ENCODE data around the gene SLC27A2. TPM values are rescaled to one million over a fixed set of nuclear protein-coding genes. Genes with fewer than 3 reads are reported as not detected.

The SLC27A2 gene
- total and polyA plus RNA-seq, 2 experiments from 2014 or later = not detected

GRCh38 chr15:50137330-50137761 lies 44.6 kb upstream of the SLC27A2 start:
- Histone ChIP-seq H3K9ac (peak overlapping the region; percentile 80), H4K20me1 (ENCODE audit: insufficient read depth) (no peaks in the 10 kb centered on the region), H3F3A (ENCODE audit: insufficient read depth) (peaks cover 48% of the 10 kb centered on the region), H3K36me3 (ENCODE audit: low read depth) (no peaks in the 10 kb centered on the region), H3K9me3 (ENCODE audit: low read depth) (no peaks in the 10 kb centered on the region), H3K9me2 (ENCODE audit: insufficient read depth) (no peaks in the 10 kb centered on the region), H3K27ac (peak overlapping the region; percentile 98), H3K27me3 (replicated peaks; ENCODE audit: insufficient read depth) (no peaks in the 10 kb centered on the region), H3K79me2 (ENCODE audit: insufficient read depth) (no peaks in the 10 kb centered on the region), H3K4me1 (ENCODE audit: insufficient read depth) (peaks cover 44% of the 10 kb centered on the region), H2AFZ (no peak overlapping the region), H3K4me2 (ENCODE audit: unreplicated experiment) (peak overlapping the region; percentile 30), H3K4me3 (0 out of 2 replicates have a peak overlapping the region, but pooled peaks have one; percentile 14)
- peak; percentile 99 for DNase-seq
- 1 to 2% methylated on average over 7 of the region's 7 CpGs for WGBS, 2 experiments (ENCODE audit: low coverage in 1 of 2, low lambda C conversion rate in 2 of 2, missing lambda C conversion rate in 2 of 2)
- TF ChIP-seq EZH2phosphoT487 (IDR thresholded peaks at IDR 0.05; ENCODE audit: insufficient read depth, low read depth) (no peak), EZH2 (IDR thresholded peaks at IDR 0.05; ENCODE audit: insufficient read depth, poor library complexity, severe bottlenecking) (no peak)
- in situ Hi-C loops (cut with MboI) = loop anchor here (25.0 kb wide), 1 partner anchor 1275 kb away; no protein-coding TSS in a partner anchor

- DNase-seq = peak; percentile 61
- no peaks in the 10 kb centered on the region for H3K9me3 ChIP-seq (ENCODE audit: low read depth)
- no peak overlapping the region for H2AFZ ChIP-seq
- H3K9me2 ChIP-seq (ENCODE audit: insufficient read depth) = no peaks in the 10 kb centered on the region
- no peaks in the 10 kb centered on the region for H4K20me1 ChIP-seq (ENCODE audit: insufficient read depth)
- peak overlapping the region; percentile 49 for H3K4me2 ChIP-seq (ENCODE audit: unreplicated experiment)
- TF ChIP-seq EZH2phosphoT487 (IDR thresholded peaks at IDR 0.05; ENCODE audit: insufficient read depth, low read depth) = no peak
- no peak for TF ChIP-seq EZH2 (IDR thresholded peaks at IDR 0.05; ENCODE audit: insufficient read depth, poor library complexity, severe bottlenecking)
- in situ Hi-C loops (cut with MboI) = loop anchor here (25.0 kb wide), 1 partner anchor 1276 kb away; no protein-coding TSS in a partner anchor
- WGBS, 2 experiments (ENCODE audit: low coverage in 1 of 2, low lambda C conversion rate in 2 of 2, missing lambda C conversion rate in 2 of 2) = 53 to 62% methylated on average over 2 of the region's 2 CpGs
- 0 out of 2 replicates have a peak overlapping the region, but pooled peaks have one; percentile 14 for H3K4me3 ChIP-seq
- peaks cover 48% of the 10 kb centered on the region for H3F3A ChIP-seq (ENCODE audit: insufficient read depth)
- H3K4me1 ChIP-seq (ENCODE audit: insufficient read depth) = peaks cover 44% of the 10 kb centered on the region
- peak overlapping the region; percentile 98 for H3K27ac ChIP-seq
- peak overlapping the region; percentile 80 for H3K9ac ChIP-seq
- H3K36me3 ChIP-seq (ENCODE audit: low read depth) = no peaks in the 10 kb centered on the region
- no peaks in the 10 kb centered on the region for H3K79me2 ChIP-seq (ENCODE audit: insufficient read depth)
- H3K27me3 ChIP-seq (replicated peaks; ENCODE audit: insufficient read depth) = no peaks in the 10 kb centered on the region
These were observed 44.1 kb upstream of the SLC27A2 start for GRCh38 chr15:50137893-50138292.

GRCh38 chr15:50138391-50138790 lies 43.6 kb upstream of the SLC27A2 start:
- TF ChIP-seq EZH2phosphoT487 (IDR thresholded peaks at IDR 0.05; ENCODE audit: insufficient read depth, low read depth) (no peak), EZH2 (IDR thresholded peaks at IDR 0.05; ENCODE audit: insufficient read depth, poor library complexity, severe bottlenecking) (no peak)
- H3F3A ChIP-seq (ENCODE audit: insufficient read depth) = peaks cover 48% of the 10 kb centered on the region
- peak; percentile 35 for DNase-seq
- no peaks in the 10 kb centered on the region for H3K27me3 ChIP-seq (replicated peaks; ENCODE audit: insufficient read depth)
- in situ Hi-C loops (cut with MboI) = loop anchor here (25.0 kb wide), 1 partner anchor 1276 kb away; no protein-coding TSS in a partner anchor
- peaks cover 44% of the 10 kb centered on the region for H3K4me1 ChIP-seq (ENCODE audit: insufficient read depth)
- H3K4me2 ChIP-seq (ENCODE audit: unreplicated experiment) = no peak overlapping the region
- H3K4me3 ChIP-seq = no peak overlapping the region
- no peaks in the 10 kb centered on the region for H3K79me2 ChIP-seq (ENCODE audit: insufficient read depth)
- no peaks in the 10 kb centered on the region for H3K9me2 ChIP-seq (ENCODE audit: insufficient read depth)
- peak overlapping the region; percentile 98 for H3K27ac ChIP-seq
- peak overlapping the region; percentile 80; the same call in 1 of the 2 replicates for H3K9ac ChIP-seq
- H3K9me3 ChIP-seq (ENCODE audit: low read depth) = no peaks in the 10 kb centered on the region
- H3K36me3 ChIP-seq (ENCODE audit: low read depth) = no peaks in the 10 kb centered on the region
- H2AFZ ChIP-seq = no peak overlapping the region
- no peaks in the 10 kb centered on the region for H4K20me1 ChIP-seq (ENCODE audit: insufficient read depth)

- in situ Hi-C loops (cut with MboI) = loop anchor here (10.0 to 25.0 kb wide), 2 partner anchors 715 to 1278 kb away; partner anchors contain the start of gene FGF7
- DNase-seq = no peak
These were observed 41.9 kb upstream of the SLC27A2 start for GRCh38 chr15:50140098-50140497.

More at GRCh38 chr15:50140098-50140497, 41.9 kb upstream of the SLC27A2 start:
- H3K27me3 ChIP-seq (replicated peaks; ENCODE audit: insufficient read depth) = no peaks in the 10 kb centered on the region
- H3K9ac ChIP-seq = no peak overlapping the region
- 0% methylated on average over 1 of the region's 1 CpG for WGBS, 2 experiments (ENCODE audit: low coverage in 1 of 2, low lambda C conversion rate in 2 of 2, missing lambda C conversion rate in 2 of 2)
- no peak overlapping the region for H3K4me2 ChIP-seq (ENCODE audit: unreplicated experiment)
- no peaks in the 10 kb centered on the region for H4K20me1 ChIP-seq (ENCODE audit: insufficient read depth)
- peaks cover 40% of the 10 kb centered on the region for H3K4me1 ChIP-seq (ENCODE audit: insufficient read depth)
- no peaks in the 10 kb centered on the region for H3K36me3 ChIP-seq (ENCODE audit: low read depth)
- H2AFZ ChIP-seq = no peak overlapping the region
- no peaks in the 10 kb centered on the region for H3K9me2 ChIP-seq (ENCODE audit: insufficient read depth)
- H3K4me3 ChIP-seq = no peak overlapping the region
- no peaks in the 10 kb centered on the region for H3K79me2 ChIP-seq (ENCODE audit: insufficient read depth)
- no peak overlapping the region for H3K27ac ChIP-seq
- TF ChIP-seq EZH2phosphoT487 (IDR thresholded peaks at IDR 0.05; ENCODE audit: insufficient read depth, low read depth) (no peak), EZH2 (IDR thresholded peaks at IDR 0.05; ENCODE audit: insufficient read depth, poor library complexity, severe bottlenecking) (no peak)
- peaks cover 37% of the 10 kb centered on the region for H3F3A ChIP-seq (ENCODE audit: insufficient read depth)
- H3K9me3 ChIP-seq (ENCODE audit: low read depth) = no peaks in the 10 kb centered on the region
